NB4 (cell line): ENCODE measurements around the gene GFER.

Experiments
- DNase-seq: peaks from one replicate; pipeline ENCODE4 v3.0.0; 2010; ENCODE audit warnings: low read depth
- H3K4me3 ChIP-seq: one replicate; pipeline ENCODE4 v1.5.1; 2011; ENCODE audit warnings: mild to moderate bottlenecking, low read depth, low read length, moderate library complexity
- MYC ChIP-seq: IDR thresholded peaks from 2 replicates; pipeline ENCODE4 v1.6.1; 2011; ENCODE audit warnings: low read depth, low read length
- POLR2A ChIP-seq: IDR thresholded peaks from 2 replicates; pipeline ENCODE4 v1.6.1; 2011; ENCODE audit warnings: mild to moderate bottlenecking; ENCODE audit not compliant: insufficient read length; ENCODE audit errors: extremely low read depth
- TF ChIP-seq, protein P1 (sequence below): IDR thresholded peaks from one replicate; pipeline ENCODE4 v1.5.1; 2012; ENCODE audit warnings: low read depth, low read length
- TF ChIP-seq, protein P2 (sequence below): IDR thresholded peaks from 2 replicates; pipeline ENCODE4 v1.6.1; 2011; ENCODE audit warnings: low read depth, low read length

The GFER gene

GRCh38 chr16:1945559-1946391 lies 38.2 kb upstream of the GFER start:
- TF ChIP-seq, protein P1, sequence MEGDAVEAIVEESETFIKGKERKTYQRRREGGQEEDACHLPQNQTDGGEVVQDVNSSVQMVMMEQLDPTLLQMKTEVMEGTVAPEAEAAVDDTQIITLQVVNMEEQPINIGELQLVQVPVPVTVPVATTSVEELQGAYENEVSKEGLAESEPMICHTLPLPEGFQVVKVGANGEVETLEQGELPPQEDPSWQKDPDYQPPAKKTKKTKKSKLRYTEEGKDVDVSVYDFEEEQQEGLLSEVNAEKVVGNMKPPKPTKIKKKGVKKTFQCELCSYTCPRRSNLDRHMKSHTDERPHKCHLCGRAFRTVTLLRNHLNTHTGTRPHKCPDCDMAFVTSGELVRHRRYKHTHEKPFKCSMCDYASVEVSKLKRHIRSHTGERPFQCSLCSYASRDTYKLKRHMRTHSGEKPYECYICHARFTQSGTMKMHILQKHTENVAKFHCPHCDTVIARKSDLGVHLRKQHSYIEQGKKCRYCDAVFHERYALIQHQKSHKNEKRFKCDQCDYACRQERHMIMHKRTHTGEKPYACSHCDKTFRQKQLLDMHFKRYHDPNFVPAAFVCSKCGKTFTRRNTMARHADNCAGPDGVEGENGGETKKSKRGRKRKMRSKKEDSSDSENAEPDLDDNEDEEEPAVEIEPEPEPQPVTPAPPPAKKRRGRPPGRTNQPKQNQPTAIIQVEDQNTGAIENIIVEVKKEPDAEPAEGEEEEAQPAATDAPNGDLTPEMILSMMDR = no peak
- TF ChIP-seq, protein P2, sequence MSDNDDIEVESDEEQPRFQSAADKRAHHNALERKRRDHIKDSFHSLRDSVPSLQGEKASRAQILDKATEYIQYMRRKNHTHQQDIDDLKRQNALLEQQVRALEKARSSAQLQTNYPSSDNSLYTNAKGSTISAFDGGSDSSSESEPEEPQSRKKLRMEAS = no peak
- no peak for TF ChIP-seq POLR2A
- no peak for TF ChIP-seq MYC
- DNase-seq = no peak
- H3K4me3 ChIP-seq = no peak overlapping the region

- no peak overlapping the region for H3K4me3 ChIP-seq
- no peak for DNase-seq
- TF ChIP-seq, protein P1 = no peak
- TF ChIP-seq, protein P2 = no peak
- no peak for TF ChIP-seq MYC
- no peak for TF ChIP-seq POLR2A
Observed at GRCh38 chr16:1946495-1947368, 37.3 kb upstream of the GFER start.

GRCh38 chr16:1947369-1947670 lies 36.7 kb upstream of the GFER start:
- no peak for DNase-seq

DNA sequence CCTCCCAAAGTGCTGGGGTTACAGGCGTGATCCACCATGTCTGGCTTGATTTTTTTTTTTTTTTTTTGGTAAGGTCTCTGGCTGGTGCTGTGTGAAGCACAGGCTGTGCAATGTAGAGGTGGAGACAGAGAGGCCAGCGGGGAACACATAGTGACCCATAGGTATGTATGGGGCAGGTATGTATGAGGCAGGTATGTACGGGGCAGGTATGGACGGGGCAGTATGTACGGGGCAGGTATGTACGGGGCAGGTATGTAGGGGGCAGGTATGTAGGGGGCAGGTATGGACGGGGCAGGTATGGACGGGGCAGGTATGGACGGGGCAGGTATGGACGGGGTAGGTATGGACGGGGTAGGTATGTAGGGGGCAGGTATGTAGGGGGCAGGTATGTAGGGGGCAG lies 34.5 kb upstream of the GFER start:
- no peak overlapping the region for H3K4me3 ChIP-seq
- DNase-seq = no peak
- TF ChIP-seq MYC = no peak
- TF ChIP-seq, protein P2 = no peak
- TF ChIP-seq, protein P1 = no peak
- no peak for TF ChIP-seq POLR2A

More at GRCh38 chr16:1947369-1947670, 36.7 kb upstream of the GFER start:
- no peak for TF ChIP-seq MYC
- TF ChIP-seq, protein P1 = no peak
- TF ChIP-seq POLR2A = no peak
- TF ChIP-seq, protein P2 = no peak
- no peak overlapping the region for H3K4me3 ChIP-seq

DNA sequence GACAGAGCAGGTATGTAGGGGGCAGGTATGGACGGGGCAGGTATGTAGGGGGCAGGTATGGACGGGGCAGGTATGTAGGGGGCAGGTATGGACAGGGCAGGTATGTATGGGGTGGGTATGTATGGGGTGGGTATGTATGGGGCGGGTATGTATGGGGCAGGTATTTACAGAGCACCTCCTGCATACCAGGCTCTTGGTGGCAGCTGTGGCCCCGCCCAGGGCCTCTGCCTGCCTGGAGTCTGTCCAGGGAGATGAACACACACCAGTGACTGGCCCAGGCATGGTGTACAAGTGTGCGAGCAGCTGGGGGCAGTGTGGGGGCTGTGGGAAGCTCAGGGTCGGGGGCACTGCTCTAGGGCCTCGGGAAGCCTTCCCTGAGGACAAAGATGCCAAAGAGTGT lies 33.9 kb upstream of the GFER start:
- no peak for DNase-seq
- H3K4me3 ChIP-seq = no peak overlapping the region
- no peak for TF ChIP-seq POLR2A
- TF ChIP-seq, protein P1 = no peak
- TF ChIP-seq, protein P2 = no peak
- no peak for TF ChIP-seq MYC
